Measurements from ENCODE around the gene C6orf132. TPM values are rescaled to one million over a fixed set of nuclear protein-coding genes. Genes with fewer than 3 reads are reported as not detected.

C6orf132 gene
- total and polyA plus RNA-seq, 9 of the 15 experiments (the other 6 are each of a cell fraction or from before 2014, with no cell fraction given) = 0.06 to 0.35 (median 0.14) TPM

DNA sequence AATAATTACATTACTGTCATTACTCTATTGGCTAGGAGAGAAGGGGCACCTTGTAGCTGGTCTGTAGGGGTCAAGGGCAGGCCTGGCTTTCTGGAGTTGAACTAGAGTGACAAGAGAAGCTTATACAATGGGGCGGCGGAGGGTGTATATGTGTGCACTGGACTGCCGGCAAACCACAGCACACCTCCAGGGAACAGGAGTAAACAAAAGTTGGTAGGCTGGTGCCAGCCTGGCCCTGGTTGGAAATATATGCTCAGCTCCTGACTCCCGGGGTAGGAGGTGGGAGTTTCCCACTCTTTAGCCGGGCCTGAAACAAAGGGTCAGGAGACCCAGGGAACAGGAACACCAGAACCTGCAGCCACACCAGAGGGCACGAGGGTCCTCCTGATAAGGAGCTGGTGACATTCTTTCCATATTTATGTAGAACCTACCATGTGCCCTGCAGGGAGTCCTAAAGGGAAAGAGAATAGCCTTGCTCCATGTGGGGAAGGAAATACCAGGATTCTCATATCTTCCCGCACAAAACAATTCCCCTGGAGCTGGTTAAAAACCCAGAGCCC lies 5.1 kb downstream of the C6orf132 start (continued):
- TF ChIP-seq, protein P1, sequence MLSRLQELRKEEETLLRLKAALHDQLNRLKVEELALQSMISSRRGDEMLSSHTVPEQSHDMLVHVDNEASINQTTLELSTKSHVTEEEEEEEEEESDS (CRISPR knock-in tag; IDR thresholded peaks at IDR 0.05) = no peak
- no peak for TF ChIP-seq CEBPG (CRISPR knock-in tag; IDR thresholded peaks at IDR 0.05)
- TF ChIP-seq CEBPG (tag; conservative IDR thresholded peaks at IDR 0.05 in 1 of 2, IDR thresholded peaks at IDR 0.05 in 1 of 2) = no peak
- TF ChIP-seq, protein P2, sequence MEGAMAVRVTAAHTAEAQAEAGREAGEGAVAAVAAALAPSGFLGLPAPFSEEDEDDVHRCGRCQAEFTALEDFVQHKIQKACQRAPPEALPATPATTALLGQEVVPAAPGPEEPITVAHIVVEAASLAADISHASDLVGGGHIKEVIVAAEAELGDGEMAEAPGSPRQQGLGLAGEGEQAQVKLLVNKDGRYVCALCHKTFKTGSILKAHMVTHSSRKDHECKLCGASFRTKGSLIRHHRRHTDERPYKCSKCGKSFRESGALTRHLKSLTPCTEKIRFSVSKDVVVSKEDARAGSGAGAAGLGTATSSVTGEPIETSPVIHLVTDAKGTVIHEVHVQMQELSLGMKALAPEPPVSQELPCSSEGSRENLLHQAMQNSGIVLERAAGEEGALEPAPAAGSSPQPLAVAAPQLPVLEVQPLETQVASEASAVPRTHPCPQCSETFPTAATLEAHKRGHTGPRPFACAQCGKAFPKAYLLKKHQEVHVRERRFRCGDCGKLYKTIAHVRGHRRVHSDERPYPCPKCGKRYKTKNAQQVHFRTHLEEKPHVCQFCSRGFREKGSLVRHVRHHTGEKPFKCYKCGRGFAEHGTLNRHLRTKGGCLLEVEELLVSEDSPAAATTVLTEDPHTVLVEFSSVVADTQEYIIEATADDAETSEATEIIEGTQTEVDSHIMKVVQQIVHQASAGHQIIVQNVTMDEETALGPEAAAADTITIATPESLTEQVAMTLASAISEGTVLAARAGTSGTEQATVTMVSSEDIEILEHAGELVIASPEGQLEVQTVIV (CRISPR knock-in tag; IDR thresholded peaks at IDR 0.05; ENCODE audit: borderline replicate concordance) = no peak
- TF ChIP-seq, protein P3, sequence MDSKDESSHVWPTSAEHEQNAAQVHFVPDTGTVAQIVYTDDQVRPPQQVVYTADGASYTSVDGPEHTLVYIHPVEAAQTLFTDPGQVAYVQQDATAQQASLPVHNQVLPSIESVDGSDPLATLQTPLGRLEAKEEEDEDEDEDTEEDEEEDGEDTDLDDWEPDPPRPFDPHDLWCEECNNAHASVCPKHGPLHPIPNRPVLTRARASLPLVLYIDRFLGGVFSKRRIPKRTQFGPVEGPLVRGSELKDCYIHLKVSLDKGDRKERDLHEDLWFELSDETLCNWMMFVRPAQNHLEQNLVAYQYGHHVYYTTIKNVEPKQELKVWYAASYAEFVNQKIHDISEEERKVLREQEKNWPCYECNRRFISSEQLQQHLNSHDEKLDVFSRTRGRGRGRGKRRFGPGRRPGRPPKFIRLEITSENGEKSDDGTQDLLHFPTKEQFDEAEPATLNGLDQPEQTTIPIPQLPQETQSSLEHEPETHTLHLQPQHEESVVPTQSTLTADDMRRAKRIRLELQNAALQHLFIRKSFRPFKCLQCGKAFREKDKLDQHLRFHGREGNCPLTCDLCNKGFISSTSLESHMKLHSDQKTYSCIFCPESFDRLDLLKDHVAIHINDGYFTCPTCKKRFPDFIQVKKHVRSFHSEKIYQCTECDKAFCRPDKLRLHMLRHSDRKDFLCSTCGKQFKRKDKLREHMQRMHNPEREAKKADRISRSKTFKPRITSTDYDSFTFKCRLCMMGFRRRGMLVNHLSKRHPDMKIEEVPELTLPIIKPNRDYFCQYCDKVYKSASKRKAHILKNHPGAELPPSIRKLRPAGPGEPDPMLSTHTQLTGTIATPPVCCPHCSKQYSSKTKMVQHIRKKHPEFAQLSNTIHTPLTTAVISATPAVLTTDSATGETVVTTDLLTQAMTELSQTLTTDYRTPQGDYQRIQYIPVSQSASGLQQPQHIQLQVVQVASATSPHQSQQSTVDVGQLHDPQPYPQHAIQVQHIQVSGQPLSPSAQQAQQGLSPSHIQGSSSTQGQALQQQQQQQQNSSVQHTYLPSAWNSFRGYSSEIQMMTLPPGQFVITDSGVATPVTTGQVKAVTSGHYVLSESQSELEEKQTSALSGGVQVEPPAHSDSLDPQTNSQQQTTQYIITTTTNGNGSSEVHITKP (IDR thresholded peaks at IDR 0.05; ENCODE audit: partially characterized antibody) = peak; percentile 64
- no peak for TF ChIP-seq SIRT6 (IDR thresholded peaks at IDR 0.05; ENCODE audit: low read depth, low read length)
- no peak for TF ChIP-seq NFXL1 (CRISPR knock-in tag; IDR thresholded peaks at IDR 0.05)
- TF ChIP-seq TAF1 (IDR thresholded peaks at IDR 0.05; ENCODE audit: control insufficient read depth, extremely low read depth, insufficient read depth, low read length, severe bottlenecking) = no peak
- TF ChIP-seq, protein P4, sequence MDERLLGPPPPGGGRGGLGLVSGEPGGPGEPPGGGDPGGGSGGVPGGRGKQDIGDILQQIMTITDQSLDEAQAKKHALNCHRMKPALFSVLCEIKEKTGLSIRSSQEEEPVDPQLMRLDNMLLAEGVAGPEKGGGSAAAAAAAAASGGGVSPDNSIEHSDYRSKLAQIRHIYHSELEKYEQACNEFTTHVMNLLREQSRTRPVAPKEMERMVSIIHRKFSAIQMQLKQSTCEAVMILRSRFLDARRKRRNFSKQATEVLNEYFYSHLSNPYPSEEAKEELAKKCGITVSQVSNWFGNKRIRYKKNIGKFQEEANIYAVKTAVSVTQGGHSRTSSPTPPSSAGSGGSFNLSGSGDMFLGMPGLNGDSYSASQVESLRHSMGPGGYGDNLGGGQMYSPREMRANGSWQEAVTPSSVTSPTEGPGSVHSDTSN (CRISPR knock-in tag; IDR thresholded peaks at IDR 0.05; ENCODE audit: low read depth) = no peak
- TF ChIP-seq, protein P4 (tag; conservative IDR thresholded peaks at IDR 0.05; ENCODE audit: low read depth) = peak; percentile 11; the same call in 1 of the 2 replicates
- 0 out of 2 replicates have a peak, but pooled peaks have one; percentile 3 for TF ChIP-seq SMARCA4 (IDR thresholded peaks at IDR 0.05)
- TF ChIP-seq, protein P5, sequence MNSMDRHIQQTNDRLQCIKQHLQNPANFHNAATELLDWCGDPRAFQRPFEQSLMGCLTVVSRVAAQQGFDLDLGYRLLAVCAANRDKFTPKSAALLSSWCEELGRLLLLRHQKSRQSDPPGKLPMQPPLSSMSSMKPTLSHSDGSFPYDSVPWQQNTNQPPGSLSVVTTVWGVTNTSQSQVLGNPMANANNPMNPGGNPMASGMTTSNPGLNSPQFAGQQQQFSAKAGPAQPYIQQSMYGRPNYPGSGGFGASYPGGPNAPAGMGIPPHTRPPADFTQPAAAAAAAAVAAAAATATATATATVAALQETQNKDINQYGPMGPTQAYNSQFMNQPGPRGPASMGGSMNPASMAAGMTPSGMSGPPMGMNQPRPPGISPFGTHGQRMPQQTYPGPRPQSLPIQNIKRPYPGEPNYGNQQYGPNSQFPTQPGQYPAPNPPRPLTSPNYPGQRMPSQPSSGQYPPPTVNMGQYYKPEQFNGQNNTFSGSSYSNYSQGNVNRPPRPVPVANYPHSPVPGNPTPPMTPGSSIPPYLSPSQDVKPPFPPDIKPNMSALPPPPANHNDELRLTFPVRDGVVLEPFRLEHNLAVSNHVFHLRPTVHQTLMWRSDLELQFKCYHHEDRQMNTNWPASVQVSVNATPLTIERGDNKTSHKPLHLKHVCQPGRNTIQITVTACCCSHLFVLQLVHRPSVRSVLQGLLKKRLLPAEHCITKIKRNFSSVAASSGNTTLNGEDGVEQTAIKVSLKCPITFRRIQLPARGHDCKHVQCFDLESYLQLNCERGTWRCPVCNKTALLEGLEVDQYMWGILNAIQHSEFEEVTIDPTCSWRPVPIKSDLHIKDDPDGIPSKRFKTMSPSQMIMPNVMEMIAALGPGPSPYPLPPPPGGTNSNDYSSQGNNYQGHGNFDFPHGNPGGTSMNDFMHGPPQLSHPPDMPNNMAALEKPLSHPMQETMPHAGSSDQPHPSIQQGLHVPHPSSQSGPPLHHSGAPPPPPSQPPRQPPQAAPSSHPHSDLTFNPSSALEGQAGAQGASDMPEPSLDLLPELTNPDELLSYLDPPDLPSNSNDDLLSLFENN (IDR thresholded peaks at IDR 0.05; ENCODE audit: low read depth in 2 of 2, low read length in 2 of 2) = peak in 1 of 2 experiments; percentile 4; a peak in 1 of 4 replicates

All from K562 (cell line).